ENCODE data around the gene KCNJ12.
"Not testable (repeated sequence)": the region's sequence is repeated elsewhere in the genome, so short reads cannot be mapped to it uniquely, and the experiment has no call there.

KCNJ12 gene

GRCh38 chr17:21422311-21423189 lies 46.4 kb downstream of the KCNJ12 start:
- not testable (repeated sequence) for DNase-seq (ENCODE audit: low read depth)

- not testable (repeated sequence) for DNase-seq (ENCODE audit: low read depth)
Observed at GRCh38 chr17:21423190-21423493, 47.0 kb downstream of the KCNJ12 start.

DNA sequence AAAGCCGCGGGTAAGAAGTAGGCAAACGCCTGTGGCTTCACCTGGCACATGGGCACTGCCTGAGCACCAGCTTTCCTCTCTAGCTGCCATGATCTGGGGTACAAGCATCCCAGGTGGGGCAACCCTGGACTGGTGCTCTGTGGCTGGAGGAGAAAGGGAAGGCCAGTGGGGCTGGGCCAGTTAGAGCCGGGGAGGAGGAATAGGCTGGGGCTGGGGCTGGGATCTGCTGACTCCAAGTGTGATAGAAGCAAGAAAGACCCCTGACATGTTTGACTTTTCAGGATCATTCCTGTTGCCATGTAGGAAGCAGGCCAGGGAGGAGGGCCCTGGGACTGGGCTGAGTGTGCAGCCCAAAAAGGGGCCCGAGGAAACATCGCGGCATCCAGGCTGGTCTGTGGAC lies 48.5 kb downstream of the KCNJ12 start:
- not testable (repeated sequence) for DNase-seq (ENCODE audit: low read depth)

GRCh38 chr17:21425321-21425720 lies 49.2 kb downstream of the KCNJ12 start:
- DNase-seq (ENCODE audit: low read depth), result no peak

DNA sequence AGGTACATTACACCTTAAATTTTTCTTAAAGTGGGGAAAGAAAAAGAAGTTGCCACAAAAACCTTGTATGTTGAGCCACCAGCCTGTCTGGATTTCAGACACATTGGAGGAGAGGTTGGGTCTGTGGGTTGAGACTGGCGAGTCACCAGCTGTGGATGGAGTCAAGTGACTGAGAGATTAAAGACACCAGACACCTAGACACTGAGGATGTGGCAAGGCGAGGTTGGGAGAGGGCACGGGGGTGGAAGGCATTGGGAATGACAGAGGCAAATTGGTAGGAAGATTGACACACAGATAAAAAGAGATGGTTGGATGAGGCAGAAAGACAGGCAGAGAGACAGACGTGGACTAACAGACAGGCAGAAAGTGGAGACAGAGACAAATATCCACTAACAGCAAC lies 49.6 kb downstream of the KCNJ12 start:
- DNase-seq (ENCODE audit: low read depth), result no peak

DNA sequence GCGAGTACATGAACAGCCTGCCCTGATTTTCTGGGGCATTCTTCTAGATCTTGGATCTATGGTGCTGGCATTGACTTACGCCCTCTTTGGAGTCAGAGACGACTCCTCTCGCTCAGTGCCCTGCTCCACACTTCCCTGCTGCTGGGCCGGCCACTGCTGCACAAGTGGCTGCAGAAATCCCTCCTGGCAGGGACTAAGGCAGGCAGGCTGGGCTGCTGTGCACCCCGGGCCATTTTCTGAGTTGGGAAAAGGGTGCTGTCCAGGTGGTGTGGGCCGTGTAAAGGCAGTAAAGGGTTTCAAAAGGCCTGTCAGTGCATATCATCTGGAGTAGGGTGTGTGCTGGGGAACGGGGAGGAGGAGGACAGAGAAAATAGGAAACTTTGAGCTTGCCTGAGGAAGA lies 50.1 kb downstream of the KCNJ12 start:
- DNase-seq (ENCODE audit: low read depth), result not testable (repeated sequence)

GRCh38 chr17:21426876-21427275 lies 50.7 kb downstream of the KCNJ12 start:
- DNase-seq (ENCODE audit: low read depth), result not testable (repeated sequence)

DNA sequence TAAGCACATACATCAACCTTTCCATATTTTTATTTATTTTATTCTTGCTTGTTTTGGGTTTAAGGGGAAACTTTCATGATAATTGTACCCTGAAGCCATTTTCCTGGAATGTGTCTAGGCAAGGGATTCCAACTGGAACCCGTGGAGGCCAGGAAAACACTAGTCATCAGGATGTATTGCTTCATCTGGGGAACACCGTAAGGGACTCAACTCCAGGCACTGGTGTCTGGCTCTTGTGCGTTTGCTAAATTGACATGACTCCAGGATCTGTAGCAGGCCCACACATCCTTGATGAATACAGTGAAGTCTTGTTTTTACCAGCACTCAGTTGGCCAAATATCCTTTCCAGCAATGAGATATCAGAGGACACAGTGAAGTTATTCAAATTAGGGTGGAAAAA lies 51.6 kb downstream of the KCNJ12 start:
- DNase-seq (ENCODE audit: low read depth), result not testable (repeated sequence)

GRCh38 chr17:21428752-21429424 lies 52.7 kb downstream of the KCNJ12 start:
- not testable (repeated sequence) for DNase-seq (ENCODE audit: low read depth)

GRCh38 chr17:21429921-21430628 lies 53.9 kb downstream of the KCNJ12 start:
- not testable (repeated sequence) for DNase-seq (ENCODE audit: low read depth)

DNA sequence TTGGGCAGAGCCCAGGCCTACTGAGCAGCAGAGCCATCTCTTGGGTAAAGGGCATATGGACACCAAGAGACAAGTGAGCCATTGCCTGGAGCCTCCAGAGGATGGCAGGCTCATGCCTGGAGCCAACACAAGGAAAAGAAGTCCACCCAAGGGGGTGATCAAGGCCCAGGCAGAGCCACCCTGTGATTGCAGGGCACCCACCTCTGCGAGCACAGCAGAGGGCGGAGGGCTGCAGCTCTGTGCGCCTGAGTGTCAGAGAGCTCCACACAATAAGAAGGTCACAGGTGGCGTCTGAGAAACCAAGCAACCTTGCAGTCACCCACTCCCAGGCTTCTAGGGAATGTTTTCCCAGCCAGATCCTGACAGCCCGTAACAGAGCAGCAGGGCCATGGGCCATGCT lies 57.8 kb downstream of the KCNJ12 start:
- not testable (repeated sequence) for DNase-seq (ENCODE audit: low read depth)

DNA sequence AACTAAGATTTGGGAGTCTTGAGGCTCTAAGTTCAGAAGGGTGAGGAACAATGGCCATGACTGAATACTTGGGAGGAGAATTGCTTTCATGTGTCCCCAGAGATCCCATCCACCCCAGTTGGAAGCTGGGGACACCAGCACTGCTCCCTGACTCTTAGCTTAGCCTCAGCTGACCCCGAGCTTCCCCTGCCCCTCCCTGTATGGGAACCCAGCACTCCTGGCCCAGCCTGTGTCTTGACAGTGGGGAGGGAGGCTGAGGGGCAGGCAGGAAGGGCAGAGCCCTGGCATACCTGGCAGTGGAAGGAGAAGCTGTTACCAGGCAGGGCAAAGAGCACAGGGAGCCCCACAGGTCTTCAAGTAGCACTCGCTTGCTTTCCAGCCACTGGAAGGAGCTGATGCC lies 58.8 kb downstream of the KCNJ12 start:
- DNase-seq (ENCODE audit: low read depth), result not testable (repeated sequence)

DNA sequence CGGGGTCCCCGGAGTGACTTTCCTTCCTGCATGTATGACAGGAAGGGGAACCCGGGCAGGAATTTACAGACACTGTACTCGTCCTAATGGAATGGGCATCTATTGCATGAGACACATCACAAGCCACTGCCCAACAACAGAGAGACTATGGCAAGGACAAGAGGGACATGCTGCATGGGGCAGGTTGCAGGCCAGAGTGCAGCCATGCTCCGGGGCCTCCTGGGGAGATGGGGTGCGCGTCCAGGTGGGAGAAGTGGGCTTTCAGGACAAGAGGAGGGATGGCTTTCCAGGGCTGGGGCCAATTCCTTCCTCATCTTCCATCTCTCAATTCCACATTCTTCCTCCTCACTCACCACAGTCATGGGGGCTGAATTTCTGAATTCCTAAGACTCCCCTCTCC lies 60.3 kb downstream of the KCNJ12 start:
- DNase-seq (ENCODE audit: low read depth), result not testable (repeated sequence)

GRCh38 chr17:21436883-21437836 lies 61.0 kb downstream of the KCNJ12 start:
- not testable (repeated sequence) for DNase-seq (ENCODE audit: low read depth)

- not testable (repeated sequence) for DNase-seq (ENCODE audit: low read depth)
Observed at GRCh38 chr17:21438316-21439014, 62.3 kb downstream of the KCNJ12 start.

DNA sequence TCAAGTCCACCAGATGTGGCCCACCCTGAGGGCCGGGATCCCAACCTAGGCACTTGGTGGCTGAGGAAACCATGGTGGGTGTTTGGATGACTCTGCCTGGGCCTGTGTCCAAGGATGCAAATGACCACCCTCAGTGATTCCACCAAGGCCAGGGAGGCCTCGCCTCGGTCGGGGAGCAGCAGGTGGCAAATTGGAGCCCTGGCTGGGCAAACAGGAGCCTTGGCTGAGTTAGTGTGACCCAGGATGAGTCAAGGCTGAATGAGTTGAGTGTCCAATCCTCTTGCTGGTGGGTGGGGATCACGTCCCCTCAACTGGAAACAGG lies 62.8 kb downstream of the KCNJ12 start:
- DNase-seq (ENCODE audit: low read depth), result not testable (repeated sequence)

GRCh38 chr17:21445091-21445650 lies 69.0 kb downstream of the KCNJ12 start:
- no peak for DNase-seq (ENCODE audit: low read depth)

DNA sequence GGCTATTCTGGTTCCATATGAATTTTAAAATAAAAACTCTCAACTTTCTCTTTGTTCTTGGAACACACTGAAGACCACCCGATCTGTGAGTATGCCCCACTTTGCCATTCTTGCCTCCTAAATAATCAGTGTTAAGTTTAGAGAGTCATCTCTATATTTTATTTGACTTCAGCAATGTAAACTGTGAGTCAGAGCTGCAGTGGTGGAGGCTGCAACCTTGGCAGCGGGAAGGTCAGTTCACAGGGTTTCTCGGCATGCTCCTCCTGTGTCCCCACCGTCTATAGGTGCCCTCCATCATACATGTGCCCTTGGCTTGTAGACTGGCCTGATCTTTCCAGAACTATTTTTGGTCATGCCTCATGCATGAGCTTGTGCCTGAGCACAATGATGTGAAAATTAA lies 71.4 kb downstream of the KCNJ12 start:
- not testable (repeated sequence) for DNase-seq (ENCODE audit: low read depth)

GRCh38 chr17:21449891-21450290 lies 73.7 kb downstream of the KCNJ12 start:
- DNase-seq (ENCODE audit: low read depth), result not testable (repeated sequence)

DNA sequence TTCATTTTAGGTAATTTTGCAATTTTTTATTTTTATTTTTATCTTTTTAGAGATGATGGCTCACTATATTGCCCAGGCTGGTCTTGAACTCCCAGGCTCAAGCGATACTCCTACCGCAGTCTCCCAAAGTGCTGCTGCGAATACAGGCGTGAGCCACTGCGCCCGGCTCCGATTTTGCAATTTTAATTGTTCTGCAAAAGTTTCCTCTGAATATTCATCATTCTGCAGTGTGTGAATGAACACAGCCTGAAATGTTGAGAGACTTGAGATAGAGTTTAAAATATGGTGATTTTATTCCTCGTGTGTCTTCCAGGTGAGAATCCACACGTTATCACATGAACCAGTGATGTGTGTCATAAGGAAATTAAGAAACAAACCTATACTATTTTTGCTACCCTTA lies 75.8 kb downstream of the KCNJ12 start:
- no peak for DNase-seq (ENCODE audit: low read depth)
